GM10266 (cell line): Measurements from ENCODE around the gene TNFSF11.
A peak's percentile ranks its signal among the peaks of the same experiment; 100 is the strongest.
"Not testable (repeated sequence)": the region's sequence is repeated elsewhere in the genome, so short reads cannot be mapped to it uniquely, and the experiment has no call there.

Source experiments
- DNase-seq: peaks from one replicate; pipeline ENCODE4 v3.0.0; 2012; ENCODE audit errors: extremely low spot score
- TF ChIP-seq, protein P1 (sequence below): IDR thresholded peaks from 2 replicates; pipeline ENCODE4 v1.5.1; 2012; ENCODE audit warnings: mild to moderate bottlenecking, low read depth; ENCODE audit not compliant: control insufficient read depth, insufficient read depth; ENCODE audit errors: missing control alignments

TNFSF11 gene

DNA sequence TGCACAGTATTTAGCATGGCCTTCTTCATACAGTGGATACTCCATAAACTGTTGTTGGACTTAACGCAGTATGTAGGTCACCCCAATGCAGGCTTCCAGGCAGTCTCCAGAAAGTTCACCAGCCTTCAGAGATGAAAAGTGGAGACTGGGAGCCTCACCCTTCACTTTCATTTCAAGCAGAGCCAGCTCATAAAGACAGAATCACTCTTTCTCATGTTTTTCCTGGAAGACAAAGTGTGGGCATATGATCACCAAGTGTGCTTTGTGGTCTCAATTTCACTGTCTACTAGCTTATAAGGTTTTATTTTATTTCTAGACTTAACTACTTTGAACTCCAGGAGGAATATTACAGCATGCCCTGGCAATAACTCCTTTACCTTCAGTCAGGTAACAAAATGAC, 26.3 kb upstream of the TNFSF11 start:
- DNase-seq: no peak
- TF ChIP-seq, protein P1, sequence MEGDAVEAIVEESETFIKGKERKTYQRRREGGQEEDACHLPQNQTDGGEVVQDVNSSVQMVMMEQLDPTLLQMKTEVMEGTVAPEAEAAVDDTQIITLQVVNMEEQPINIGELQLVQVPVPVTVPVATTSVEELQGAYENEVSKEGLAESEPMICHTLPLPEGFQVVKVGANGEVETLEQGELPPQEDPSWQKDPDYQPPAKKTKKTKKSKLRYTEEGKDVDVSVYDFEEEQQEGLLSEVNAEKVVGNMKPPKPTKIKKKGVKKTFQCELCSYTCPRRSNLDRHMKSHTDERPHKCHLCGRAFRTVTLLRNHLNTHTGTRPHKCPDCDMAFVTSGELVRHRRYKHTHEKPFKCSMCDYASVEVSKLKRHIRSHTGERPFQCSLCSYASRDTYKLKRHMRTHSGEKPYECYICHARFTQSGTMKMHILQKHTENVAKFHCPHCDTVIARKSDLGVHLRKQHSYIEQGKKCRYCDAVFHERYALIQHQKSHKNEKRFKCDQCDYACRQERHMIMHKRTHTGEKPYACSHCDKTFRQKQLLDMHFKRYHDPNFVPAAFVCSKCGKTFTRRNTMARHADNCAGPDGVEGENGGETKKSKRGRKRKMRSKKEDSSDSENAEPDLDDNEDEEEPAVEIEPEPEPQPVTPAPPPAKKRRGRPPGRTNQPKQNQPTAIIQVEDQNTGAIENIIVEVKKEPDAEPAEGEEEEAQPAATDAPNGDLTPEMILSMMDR: no peak

DNA sequence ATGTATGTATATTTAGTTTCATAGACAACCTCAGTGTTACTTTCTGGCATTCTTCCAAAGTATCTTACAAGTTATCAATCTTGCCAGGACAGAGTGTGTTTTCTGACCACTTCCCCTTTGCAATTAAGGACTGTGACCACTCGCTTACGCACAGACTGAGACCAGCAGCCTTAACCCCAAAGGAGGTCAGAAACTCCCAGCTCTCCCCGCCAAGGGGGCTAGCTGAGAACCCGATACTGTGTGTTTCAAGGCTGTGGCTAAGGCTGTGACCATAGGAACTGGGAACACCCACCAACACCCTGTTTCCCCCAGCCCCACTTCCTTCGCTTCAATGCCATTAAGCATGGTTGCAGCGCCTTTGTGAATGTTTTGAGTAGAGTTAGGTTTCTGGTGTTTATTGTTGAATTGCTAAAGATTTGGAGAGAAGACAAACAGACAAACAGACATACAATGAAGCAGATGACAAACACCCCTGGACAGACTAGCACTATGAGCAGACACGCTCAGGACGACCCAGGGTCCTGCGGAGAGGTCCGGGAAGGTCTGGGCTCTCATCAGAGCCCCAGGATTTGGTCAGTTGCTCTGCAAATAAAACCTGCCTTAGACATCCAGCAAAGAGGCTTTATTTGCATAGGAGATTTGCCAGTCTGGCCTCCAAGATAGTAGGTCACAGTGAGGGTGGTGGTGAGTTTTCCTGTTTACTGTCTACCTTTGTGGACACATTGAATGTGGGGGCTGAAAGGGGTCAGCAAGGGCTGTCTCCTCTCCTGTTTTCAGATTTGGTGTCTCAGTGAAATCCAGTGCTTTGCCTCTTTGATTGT, 25.0 kb upstream of the TNFSF11 start:
- DNase-seq: peak; percentile 85
- TF ChIP-seq, protein P1: no peak

DNA sequence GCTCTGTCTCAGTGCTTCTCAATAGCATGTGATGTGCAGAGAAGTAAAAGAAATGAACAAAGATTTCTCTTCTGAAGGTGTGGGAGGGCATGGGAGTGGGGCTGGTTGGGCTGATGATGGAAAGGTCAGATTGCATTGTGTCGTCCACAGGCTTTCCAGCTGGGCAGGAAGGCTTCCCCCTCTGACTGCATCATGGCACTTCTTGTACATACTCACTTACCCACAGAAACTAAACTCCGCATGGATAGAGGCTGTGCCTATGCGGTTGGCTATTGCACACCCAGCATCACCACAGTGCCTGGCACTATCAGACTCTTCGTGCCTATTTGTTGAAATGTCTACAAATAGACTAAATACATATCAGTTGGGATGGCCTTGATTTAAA, 24.4 kb upstream of the TNFSF11 start:
- DNase-seq: peak; percentile 24
- TF ChIP-seq, protein P1: no peak

DNA sequence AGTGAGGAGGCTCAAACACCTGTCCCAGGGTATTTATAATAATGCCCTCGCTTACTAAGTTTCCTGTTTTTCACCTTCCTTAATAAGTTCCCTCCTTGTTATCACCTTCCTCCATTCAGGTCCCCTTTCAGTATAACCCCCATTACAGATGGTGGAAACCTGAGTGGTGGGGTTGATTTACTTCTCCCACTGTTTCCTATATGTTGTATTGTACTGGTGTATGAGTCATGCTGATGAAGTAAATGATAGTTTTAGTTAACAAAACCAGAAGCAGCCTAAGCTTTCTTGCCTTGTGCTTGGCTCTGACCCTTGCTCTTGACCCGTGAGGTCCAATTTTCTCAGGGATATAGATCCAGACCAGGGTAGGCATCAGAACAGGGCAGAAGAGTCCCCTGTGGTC, 22.3 kb upstream of the TNFSF11 start:
- no peak for DNase-seq
- TF ChIP-seq, protein P1: no peak

DNA sequence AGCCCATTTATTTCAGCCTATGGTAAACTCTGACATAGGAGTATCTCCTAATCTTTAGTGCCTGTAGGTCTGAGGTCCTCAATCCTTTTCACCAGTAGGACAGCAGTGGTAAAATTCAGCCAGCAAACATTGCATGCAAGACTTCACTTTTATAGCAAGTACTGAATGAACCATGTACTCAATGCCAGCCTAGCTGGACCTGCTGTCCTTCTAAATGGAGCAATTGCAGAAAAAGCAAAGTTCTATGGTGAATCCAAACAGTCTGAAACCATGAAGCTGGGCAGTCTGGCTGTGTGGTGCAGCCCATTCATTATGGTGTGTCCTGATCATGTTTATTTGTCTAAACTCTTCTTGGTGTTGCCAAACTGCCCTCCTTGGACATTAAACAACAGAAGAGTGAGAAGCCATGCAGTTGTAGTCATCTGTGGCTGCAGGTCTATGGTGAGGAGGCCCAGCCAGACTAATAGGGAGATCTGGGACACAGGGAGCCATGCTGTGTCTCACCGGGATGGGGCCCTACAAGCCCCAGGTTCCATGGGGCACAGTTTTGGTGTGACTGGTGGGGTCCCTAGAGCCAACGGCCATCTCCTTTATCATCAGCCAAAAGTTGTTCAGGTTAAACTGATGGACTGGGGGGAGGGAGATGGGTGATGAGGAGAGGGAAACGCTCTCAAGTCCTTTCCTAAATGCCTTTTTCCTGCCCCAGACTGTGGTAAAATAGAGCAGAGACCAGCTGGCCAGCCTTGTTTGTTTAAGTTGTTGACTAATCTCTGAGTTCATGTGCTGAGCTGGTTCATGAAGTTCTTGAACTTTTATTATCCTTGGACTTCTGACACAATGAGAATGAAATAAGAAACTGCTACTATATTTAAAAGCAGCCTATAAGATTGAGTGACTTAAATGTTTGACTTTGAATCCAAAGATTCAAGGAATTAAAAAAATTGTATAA, 20.6 kb upstream of the TNFSF11 start:
- TF ChIP-seq, protein P1: no peak
- no peak for DNase-seq

DNA sequence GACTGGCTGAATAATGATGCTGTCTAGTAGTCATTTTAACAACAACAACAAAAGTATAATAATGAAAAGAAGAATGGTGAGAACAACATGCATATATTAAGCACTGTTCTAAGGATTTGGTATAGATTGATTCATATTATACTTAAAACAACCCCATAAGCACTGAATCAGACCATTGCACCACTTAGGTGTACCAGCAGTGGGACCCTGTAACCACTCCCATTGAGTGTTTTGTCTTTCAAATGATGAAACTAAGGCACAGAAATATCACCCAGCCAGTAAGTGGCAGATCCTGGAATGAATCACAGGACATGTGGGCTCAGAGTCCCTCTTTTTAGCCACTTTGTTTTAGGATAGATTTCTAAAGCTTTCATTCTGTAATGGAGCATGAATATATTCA, 14.9 kb upstream of the TNFSF11 start:
- DNase-seq: no peak
- TF ChIP-seq, protein P1: no peak

DNA sequence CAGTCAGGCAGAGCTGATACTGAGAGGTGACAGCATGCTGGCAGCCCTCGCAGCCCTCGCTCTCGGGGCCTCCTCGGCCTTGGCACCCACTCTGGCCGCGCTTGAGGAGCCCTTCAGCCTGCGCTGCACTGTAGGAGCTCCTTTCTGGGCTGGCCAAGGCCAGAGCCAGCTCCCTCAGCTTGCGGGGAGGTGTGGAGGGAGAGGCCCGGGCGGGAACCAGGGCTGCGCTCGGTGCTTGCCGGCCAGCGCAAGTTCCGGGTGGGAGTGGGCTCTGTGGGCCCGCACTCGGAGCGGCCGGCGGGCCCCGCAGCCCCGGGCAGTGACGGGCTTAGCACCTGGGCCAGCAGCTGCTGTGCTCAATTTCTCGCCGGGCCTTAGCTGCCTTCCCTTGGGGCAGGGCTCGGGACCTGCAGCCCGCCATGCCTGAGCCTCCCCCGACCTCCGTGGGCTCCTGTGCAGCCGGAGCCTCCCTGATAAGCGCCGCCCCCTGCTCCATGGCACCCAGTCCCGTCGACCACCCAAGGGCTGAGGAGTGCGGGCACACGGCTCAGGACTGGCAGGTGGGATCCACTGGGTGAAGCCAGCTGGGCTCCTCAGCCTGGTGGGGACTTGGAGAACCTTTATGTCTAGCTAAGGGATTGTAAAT, 14.3 kb upstream of the TNFSF11 start:
- not testable (repeated sequence) for DNase-seq

DNA sequence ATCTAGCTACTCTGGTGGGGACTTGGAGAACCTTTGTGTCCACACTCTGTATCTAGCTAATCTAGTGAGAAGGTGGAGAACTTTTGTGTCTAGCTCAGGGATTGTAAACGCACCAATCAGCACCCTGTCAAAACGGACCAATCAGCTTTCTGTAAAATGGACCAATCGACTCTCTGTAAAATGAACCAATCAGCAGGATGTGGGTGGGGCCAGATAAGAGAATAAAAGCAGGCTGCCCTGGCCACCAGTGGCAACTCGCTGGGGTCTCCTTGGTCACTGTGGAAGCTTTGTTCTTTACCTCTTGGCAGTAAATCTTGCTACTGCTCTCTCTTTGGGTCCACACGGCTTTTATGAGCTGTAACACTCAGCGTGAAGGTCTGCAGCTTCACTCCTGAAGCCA, 13.6 kb upstream of the TNFSF11 start:
- DNase-seq: not testable (repeated sequence)
